ENCODE results near the gene NXT1.
A peak's percentile ranks its signal among the peaks of the same experiment; 100 is the strongest.
"Not testable (repeated sequence)": the region's sequence is repeated elsewhere in the genome, so short reads cannot be mapped to it uniquely, and the experiment has no call there.

NXT1 gene

DNA sequence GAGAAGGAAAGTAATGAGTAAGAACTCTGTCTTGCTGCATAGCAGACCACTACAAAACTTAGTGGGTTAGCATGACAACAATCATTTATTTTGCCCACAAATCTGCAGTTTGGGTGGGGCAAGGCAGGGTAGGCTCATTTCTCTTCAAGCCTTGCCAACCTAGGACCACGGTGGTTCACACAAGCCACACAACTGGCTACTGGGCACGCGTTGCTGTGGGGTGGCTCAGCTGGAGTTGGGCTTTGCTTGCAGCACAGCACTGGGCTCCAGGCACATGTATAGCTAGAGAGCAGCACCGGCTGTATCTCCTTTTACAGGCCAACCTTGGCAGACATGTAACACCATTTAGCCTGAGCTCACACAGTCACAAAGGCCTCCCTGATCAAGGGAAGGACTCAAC, 4.6 kb upstream of the NXT1 start:
- no peak overlapping the region for H3K4me3 ChIP-seq (replicated peaks; ENCODE audit: low read depth, low read length)
- no peak for DNase-seq (ENCODE audit: extremely low read depth, low read depth)
- TF ChIP-seq, protein P1, sequence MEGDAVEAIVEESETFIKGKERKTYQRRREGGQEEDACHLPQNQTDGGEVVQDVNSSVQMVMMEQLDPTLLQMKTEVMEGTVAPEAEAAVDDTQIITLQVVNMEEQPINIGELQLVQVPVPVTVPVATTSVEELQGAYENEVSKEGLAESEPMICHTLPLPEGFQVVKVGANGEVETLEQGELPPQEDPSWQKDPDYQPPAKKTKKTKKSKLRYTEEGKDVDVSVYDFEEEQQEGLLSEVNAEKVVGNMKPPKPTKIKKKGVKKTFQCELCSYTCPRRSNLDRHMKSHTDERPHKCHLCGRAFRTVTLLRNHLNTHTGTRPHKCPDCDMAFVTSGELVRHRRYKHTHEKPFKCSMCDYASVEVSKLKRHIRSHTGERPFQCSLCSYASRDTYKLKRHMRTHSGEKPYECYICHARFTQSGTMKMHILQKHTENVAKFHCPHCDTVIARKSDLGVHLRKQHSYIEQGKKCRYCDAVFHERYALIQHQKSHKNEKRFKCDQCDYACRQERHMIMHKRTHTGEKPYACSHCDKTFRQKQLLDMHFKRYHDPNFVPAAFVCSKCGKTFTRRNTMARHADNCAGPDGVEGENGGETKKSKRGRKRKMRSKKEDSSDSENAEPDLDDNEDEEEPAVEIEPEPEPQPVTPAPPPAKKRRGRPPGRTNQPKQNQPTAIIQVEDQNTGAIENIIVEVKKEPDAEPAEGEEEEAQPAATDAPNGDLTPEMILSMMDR (IDR thresholded peaks at IDR 0.05; ENCODE audit: low read depth, low read length, missing control alignments): no peak

DNA sequence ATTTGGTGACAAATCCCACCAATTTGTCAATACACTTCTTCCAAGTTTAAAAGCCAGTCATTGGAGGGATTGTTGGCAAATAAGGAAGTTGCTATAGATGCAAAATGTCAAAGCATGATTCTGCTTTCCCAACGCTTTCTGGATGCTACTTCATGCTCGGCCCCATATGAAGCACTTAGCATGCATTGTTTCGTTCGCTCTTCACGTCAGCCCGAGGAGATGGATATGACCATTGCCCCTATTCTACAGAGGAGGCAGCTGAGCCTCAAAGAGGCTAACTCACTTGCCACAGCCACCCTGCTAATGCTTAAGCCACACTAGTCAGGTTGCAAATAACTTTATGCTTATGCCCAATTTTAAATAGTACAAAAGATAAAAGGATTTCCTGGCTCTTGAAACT, 2.8 kb upstream of the NXT1 start:
- no peak overlapping the region for H3K4me3 ChIP-seq (replicated peaks; ENCODE audit: low read depth, low read length)
- no peak for DNase-seq (ENCODE audit: extremely low read depth, low read depth)
- TF ChIP-seq, protein P1 (IDR thresholded peaks at IDR 0.05; ENCODE audit: low read depth, low read length, missing control alignments): no peak

DNA sequence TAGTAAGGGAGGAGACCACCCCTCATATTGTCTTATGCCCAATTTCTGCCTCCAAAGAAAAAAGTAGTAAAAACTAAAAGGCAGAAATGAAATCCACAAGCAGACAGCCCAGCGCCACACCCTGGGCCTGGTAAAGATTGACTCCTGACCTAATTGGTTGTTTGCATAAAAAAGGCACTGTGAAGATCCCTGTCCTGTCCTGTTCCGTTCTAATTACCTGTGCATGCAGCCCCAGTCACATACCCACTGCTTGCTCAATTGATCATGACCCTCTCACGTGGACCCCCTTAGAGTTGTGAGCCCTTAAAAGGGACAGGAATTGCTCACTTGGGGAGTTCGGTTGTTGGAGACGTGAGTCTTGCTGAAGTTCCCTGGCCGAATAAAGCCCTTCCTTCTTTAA, 2.1 kb upstream of the NXT1 start:
- not testable (repeated sequence) for H3K4me3 ChIP-seq (replicated peaks; ENCODE audit: low read depth, low read length); DNase-seq (ENCODE audit: extremely low read depth, low read depth)

DNA sequence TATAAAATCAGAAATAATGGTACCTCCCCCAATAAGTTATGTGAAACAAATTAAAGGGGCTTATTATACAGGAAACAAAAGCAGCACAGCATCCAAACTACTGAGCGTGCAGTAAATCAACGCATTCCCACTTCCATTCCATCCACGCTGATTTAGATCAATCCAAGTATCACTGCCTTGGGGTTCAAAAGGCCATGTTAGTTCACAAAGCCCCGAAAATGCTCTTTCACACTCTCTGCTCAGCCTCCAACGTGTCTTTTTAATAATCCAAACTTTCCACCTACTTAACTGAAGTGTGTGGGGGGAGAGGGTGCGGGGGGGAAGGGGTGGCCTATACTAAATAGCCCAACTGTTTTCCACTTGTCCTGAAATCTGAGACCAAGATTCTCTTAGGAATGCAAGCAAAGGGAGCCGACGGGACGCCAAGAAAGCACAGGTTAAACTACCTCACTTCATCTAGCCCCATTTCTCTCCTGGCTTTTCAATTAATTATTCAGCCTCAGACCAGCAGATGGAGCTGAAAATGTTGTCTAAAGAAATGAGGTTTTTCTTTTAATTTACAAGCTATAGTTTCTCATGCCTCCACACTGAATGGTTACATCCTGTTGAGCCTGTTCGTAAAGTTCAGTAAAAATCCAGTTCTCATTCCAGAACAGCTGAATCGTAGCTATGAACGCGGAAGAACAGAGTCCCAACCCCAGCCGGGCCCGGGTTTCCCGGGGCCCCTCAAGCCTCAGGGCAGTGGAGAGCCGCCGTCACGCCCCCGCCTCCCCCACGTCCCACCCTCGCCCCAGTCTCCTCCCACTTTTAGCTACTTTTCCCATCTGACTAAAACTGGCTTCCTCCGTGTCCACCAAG, 1.0 kb upstream of the NXT1 start:
- H3K4me3 ChIP-seq (replicated peaks; ENCODE audit: low read depth, low read length): peak overlapping the region; percentile 94
- TF ChIP-seq, protein P1 (IDR thresholded peaks at IDR 0.05; ENCODE audit: low read depth, low read length, missing control alignments): peak; percentile 26
- no peak for DNase-seq (ENCODE audit: extremely low read depth, low read depth)

DNA sequence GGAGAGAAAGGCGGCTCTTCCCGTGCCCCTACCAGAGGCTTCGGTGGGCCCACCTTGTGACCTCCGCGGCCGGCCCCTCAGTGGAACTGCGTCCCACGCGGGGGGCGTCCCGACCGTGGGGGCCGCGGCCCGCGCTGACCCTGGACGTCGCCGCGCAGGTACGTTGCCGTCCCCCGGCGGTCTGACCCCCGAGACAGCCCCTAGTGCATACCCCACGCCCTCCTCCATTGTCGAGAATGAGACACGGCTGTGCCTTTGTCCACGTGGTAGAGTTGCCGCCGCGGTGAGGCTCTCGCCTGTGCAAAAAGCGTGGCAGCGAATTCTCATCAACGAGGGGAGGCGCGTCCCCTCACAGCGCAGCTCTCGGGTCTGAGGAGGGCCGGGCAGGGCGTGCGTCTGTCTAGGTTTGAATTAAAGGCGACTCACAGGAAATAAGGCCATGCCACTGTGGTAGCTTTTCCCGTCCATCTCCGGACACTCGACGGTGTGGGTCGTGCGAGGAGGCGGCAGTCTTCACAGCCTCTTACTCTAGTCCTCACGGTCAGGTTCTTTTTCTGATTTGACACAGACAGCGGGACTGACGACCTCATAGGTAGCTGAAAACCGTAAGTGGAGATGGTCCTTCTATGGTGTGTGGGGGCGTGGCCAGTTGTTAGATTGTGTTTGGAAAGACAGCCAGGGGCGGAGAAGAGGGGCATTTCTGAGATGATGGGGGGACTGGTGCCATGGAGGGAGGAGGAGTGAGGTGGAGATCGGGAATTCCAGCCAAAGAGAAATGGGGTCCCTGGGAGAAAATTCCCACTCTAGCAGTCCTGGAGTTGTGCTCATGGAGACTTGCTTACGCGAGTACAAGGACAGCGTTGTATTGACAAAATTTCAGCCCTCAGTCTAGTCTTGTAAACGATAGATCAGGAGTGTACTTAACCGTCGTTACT, 580 bp downstream of the NXT1 start:
- TF ChIP-seq, protein P1 (IDR thresholded peaks at IDR 0.05; ENCODE audit: low read depth, low read length, missing control alignments): no peak
- H3K4me3 ChIP-seq (replicated peaks; ENCODE audit: low read depth, low read length): peak overlapping the region; percentile 94
- no peak for DNase-seq (ENCODE audit: extremely low read depth, low read depth)

DNA sequence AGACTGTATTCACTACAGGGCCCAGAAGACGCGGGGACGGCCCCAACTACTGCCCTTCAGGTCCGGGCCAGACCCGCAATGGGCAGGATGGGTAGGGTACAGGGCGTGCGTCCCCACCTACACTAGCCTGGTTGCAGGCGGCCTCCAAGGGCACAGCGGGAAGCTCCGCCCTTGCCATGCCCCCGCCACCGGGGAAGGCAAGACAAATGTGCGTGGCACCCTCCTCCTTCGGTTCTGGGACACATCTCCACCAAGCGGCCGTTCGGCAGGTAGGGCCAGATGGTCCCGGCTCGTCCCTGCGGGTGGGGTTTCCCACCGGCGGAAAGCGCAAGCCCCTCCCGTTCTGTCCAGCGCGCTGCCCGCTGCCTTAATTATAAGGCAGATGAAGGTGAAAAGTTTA, 5.6 kb downstream of the NXT1 start:
- H3K4me3 ChIP-seq (replicated peaks; ENCODE audit: low read depth, low read length): no peak overlapping the region
- TF ChIP-seq, protein P1 (IDR thresholded peaks at IDR 0.05; ENCODE audit: low read depth, low read length, missing control alignments): no peak
- DNase-seq (ENCODE audit: extremely low read depth, low read depth): no peak
